HG03558 (cell line): Measurements from ENCODE around the gene ACOT7.

Source experiments
- ATAC-seq: cut with Tn5 transposase; IDR thresholded peaks from one replicate; pipeline ENCODE4 v1.9.1; 2021; ENCODE audit warnings: moderate number of reproducible peaks; ENCODE audit not compliant: unreplicated experiment; ENCODE audit errors: extremely low read depth

The ACOT7 gene

DNA sequence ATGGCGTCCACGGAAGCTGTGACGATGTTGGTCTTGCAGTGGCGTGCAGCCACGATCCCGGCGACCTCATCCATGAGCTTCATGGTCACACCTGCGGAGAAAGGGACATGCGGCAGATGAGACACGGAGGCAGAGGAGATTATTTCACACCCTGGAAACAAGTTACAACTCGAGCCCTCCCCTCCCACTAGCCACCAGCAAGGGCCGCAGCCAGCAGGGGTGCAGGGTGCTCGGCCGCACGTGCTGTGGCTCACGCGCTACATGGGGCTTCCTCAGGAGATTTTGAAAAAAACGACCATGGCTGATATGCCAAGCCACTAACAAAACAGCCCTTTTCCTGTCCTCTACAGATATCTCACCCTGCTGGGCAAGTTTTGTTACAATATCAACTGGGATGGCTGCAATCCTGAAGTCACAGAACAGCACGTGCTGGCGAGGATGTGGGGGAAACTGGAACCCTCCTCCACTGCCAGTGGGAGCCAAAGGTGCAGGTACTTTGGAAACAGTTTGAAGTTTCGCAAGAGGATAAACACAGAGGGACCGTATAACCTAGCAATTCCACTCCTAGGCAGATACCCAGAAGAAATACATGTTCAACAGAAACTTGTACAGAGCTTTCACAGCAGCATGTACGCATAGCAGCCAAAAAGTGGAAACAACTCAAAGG, 98.5 kb downstream of the ACOT7 start:
- ATAC-seq, result no peak

DNA sequence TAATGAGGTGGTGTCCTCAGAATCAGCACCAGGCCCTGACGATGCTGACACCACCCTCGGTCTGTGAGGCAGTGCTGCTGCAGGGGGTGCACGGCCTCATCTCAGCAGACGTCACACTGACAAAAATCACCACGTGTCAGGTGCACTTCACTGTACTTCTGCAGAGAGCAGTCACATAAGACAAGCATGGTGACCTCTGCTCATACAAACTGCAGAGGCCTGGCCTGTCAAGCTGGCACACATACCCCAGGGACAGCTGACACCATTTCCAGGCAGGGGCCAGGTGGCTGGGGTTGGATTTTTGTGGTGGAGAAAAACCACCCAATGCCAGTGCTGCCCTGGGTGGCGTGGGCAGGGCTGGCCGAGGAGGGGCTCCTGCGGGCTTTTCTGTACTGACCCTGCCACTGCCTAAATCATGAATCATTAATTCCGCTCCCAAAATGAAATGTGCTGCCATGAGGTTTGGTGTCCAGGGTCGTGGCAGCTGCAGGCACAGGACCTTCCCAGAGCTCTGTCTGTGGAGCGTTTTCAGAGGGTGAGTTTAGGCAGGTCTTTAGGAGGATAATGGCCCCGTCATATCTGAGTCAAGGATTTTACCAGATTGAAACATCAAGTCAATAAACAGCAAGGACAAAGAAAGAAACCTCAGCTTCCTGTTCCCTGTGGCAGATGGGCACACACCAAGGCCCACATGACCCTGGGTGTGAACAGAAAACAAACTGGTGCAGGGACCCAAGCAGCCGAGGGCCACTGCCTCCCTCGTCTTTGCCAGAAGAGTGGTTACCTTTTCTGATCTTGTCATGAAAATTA, 99.3 kb downstream of the ACOT7 start:
- no peak for ATAC-seq

DNA sequence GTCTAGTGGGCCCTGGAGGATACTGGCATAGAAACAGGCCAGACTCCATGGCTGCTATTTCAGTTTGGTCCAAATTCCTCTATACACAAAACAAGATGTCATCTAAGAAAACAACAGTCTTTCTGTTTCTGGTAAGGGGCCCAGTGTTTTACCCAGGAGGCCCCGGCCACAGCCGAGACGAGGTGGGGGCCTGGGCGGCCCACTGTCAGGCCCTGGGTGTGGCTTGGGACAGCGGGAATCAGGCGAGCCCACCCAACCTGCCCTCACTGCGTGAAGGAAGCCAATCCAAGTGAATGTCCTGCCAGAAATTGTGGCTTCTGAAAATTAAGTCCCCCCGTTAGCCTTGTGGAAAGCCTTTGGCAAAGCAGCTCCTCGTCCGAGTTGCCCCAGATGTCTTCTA, 101.5 kb downstream of the ACOT7 start:
- no peak for ATAC-seq

DNA sequence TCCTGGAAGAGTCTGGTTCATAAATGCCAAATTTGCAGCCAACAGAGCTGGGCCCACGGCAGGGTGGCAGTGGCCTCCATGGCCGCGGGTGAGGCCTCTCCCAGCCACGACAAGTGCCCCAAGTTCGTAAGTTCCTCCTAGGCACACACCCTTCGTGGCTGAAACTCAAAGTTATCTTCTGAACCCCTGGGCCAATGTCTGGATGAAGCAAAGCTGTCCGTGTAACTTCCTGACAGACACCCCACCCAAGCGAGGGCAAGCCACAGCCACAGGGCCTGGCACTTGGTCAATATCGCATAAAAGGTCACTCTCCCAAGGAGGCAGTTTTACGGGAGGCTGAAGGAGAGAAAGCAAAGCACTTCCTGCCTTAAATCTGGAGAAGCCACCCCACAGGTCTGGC, 104.9 kb downstream of the ACOT7 start:
- ATAC-seq, result no peak

DNA sequence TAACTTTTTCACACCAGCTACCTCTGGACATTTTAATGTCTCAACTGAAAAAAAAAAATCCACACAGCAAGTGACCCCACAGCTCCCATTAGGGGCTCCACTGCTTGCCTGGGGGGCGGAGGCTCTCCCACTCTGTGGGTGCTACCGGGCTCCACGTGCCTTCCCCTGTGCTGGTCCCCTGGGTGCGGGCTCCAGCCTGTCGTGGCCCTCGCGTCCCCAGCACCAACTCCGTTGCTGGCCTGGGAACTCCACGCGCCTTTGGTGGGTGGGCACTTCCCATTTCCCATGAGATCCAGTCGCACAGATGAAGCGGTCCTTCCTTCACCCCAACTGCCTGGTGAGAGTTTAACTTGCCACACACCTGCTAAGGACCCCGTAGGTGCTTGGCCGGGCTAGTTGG, 105.5 kb downstream of the ACOT7 start:
- no peak for ATAC-seq

DNA sequence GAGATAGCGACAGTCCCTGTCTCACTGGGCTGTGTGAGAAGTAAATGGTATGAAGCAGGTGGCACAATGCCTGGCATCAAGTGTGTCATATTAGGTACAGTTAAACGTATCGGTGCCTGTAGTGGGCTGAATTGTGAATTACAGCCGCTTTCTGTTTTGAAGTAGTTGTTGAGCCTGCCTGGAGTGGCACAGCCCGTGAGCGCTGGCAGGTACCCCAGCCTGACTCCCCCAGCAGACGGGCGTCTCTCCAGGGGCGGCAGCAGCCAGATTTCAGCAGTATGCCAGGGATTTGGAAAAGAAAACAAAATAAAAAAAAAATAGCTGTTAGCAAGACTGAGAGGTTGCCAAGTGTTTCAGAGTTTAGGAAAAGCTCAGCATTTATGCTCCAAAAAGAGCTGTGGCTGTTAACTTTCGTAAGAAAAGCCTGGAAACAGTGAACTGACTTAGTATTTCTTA, 106.1 kb downstream of the ACOT7 start:
- ATAC-seq, result no peak

DNA sequence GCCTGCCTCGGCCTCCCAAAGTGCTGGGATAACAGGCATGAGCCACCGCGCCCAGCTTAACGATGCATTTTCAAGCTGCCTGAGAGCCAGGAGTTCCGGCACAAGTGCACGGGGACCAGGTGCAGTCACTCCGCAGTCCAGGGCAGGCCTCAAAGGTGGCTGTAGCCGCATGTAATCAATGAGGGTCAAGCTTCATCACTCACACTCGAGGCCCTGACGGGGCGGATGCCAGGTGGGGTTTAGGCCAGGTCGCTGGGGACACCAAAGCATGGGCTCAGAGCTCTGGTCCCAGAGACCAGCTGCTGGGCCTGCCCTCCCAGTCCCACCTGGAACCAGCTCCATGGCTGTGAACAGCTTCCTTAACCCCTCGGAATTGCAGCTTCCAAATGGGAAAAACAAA, 106.5 kb downstream of the ACOT7 start:
- no peak for ATAC-seq

DNA sequence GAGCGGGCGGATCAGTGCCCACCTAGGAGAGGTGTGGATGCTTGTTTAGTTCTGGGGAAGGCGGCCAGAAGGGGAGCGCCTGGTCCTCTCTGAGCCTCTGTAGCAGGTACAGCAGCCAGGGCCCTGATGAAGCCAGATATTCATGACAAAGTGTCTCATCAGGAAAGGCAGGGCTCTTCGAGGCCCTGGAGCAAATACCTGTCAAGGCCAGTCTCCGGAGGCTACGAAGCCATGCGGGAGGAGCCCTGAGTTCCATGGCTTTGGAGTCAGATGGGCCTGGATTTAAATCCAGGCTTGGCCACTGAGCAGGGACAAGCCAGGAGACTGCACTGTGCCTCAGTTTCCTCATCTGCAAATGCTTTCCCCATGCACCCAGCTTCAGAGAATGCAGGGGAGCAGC, 107.3 kb downstream of the ACOT7 start:
- no peak for ATAC-seq

DNA sequence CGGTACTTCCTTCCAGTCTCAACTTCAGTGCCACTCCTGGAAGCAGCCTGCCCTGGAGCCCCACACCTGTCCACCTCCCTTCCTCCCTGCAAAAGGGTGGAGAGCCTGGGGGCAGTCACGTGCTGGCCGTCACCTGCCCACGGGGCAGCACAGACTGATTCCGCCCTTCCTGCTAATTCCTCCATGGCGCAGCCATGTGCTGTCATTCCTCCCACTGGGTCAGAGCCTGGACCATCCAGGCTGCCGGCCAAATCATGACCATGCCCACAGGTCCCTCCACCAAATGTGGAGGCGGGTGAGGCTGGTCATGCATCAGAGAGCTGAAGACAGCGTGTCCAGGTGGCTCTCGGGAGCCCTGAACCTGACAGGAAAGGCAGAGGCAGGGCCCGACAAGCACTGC, 108.2 kb downstream of the ACOT7 start:
- ATAC-seq, result no peak

DNA sequence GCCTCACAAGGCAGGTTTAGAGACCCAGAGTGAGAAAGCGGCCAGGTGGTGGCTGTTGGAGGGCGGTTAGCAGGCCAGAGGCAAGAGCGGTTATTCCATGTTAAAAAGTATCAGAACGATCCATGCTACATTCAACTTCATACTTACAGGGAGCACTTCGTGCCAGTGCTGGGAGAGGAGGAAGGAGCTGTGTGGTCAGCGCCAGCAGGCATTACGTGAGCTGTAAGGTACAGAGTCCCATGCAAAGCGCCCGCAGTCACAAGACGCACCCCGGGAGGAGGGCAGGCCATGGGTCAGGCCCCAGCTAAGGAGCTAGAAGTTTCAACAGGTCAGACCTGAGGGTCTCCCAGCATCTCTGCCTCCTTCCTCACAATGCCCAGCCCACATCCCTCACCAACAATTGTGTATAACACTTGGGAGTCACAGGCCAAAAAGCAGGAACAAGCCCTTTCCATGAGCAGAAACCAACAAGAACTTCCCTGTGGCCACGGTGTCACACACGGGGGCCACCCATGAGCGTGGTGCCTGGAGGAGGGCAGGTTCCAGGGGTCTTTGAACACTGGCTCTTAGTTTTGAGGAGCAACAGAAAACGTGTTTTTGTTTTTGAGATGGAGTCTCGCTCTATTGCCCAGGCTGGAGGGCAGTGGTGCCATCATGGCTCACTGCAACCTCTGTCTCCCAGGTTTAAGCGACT, 110.8 kb downstream of the ACOT7 start:
- ATAC-seq, result no peak

DNA sequence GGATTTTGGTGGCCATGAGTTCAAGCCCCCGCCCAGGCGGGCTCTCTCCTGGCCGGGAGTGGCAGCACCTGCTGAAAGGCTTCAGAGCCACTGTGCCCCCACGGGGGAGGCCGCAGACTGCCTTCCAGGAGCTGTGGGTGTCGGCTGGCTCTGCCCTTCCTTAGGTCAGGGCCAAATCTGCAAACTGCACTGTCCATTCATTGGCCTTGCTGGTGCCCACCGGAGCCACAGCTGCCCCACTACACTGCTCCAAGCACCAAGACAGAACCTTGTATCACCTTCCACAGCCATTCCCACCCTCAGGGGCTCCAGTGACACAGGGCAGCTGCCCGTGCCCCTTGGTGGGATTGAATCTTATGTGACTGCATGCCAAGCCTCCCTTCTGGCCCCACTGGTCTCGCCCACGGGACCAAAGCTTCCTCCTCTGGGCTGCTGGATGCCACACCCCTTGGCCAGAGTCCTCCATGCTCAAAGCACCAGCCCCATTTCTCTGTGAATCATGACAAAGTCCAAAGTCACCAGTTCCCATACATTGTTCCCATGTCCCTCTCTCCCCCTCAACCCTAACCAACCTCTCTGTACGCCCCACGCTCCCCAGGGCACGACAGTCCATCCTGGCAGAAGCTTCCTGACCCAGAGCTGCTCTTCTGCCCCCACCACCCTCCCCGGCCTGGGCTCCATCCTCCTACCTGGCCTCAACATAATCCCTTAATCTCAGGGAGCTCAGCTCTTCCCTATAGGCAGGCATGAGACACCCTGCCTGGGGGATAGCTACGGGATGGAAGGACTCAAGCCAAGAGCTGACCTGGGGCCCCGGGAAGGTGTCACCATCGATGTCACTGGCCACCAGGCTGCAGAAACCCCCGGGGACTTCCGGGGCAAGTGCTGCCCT, 111.8 kb downstream of the ACOT7 start:
- ATAC-seq, result no peak

DNA sequence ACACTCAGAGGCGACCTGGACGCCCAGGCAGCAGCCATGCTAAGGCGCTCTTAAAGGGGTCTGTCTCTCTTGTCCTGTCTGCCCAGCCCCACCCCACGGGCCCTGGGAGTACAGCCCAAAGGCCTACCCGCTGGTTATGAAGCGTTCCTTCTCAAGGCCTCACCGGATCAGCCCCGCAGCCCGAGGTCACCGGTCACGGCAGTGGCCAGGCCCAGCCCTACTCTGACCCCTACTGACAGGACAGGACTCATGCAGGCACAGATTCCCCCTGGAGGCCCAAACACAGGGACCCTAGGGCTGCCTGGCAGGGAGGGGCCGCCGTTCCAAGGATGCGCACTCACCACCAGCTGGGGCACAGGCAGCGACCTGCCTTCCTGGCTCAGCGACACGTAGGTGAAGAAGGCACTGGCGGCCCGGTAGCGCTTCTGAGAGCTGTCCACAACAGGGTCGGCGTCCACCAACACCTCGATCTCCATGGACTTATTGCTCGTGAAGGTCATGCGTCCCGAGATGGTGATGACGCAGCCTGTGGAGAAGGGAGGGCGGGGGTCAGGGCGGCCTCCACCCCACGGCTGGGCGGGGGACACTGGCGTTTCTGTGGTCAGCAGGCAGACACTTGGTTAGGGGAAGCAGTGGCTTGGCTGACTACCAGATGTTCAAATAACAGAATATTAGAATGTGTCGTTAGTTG, 112.7 kb downstream of the ACOT7 start:
- ATAC-seq, result no peak

DNA sequence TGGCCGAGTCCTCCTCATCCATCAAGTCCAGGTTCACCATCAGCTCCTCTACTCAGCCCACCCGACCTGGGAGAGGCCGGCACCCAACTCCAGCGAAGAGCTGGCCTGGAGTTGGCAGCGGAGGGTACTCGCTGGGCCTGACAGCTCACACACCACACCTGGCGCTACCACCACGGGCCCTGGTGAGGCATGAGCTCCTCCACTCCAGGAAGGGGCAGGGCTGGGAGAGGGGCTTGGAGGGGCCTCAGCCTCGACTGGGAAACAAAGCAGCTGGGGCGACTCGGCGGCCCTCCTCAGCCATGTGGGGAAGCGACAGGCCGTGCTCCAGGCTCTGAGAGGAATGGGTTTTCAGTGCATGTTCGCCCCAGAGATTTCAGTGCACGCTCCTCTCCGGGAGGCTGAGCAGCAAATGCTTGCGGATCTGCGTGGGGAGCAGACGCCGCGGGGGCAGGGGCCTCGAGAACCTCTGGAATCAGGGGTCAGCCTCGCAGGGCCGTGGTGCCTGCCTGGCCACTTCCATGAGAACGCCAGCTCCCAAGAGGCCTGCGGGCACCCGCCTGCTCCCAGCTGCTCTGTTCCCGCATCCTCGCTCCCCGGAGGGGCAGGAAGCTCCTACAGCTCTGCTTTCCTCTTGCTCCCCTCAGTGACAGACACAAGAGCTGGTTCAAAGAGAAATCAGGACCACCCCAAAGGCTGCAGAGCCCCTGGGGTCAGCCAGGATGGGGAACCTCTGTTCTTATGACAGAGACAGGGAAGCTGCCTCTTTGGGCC, 113.8 kb downstream of the ACOT7 start:
- no peak for ATAC-seq

DNA sequence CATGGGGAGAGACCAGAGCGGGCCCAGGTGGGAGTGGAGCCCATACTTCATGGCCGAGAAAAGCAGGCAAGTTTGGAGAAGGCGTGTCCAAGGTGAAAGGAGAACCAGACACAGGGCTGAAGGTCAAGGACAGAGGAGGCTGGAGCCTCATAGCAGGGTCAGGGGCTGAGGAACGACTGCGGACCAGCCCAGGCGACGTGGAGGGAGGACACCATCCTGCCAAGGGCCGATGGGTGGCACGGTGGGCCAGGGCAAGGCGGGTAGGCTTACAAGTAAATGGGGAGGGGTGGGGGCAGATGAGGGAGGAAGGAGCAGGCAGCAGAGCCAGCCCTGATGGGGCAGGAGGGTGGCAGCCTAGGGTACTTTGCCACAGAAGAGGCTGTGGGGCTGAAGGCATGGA, 114.5 kb downstream of the ACOT7 start:
- ATAC-seq, result no peak

DNA sequence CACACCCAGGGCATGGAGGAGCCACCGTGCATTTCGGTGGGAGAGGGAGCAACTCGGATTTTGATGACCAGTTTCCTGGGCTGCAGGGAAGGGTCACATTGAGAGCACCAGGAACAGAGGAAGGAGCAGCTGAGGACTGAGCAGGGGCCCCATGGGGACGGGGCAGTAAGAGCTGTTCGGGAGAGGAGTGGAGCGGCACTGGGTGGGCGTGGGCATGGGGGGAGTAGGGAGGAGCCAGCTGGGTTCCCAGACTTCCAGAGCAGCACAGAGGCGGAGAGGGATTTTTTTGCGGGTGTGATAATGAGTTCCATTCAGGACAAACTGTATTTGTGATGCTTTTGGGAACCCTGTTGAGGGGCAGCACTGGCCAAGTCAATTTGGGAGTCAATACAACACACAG, 115.3 kb downstream of the ACOT7 start:
- ATAC-seq, result no peak

DNA sequence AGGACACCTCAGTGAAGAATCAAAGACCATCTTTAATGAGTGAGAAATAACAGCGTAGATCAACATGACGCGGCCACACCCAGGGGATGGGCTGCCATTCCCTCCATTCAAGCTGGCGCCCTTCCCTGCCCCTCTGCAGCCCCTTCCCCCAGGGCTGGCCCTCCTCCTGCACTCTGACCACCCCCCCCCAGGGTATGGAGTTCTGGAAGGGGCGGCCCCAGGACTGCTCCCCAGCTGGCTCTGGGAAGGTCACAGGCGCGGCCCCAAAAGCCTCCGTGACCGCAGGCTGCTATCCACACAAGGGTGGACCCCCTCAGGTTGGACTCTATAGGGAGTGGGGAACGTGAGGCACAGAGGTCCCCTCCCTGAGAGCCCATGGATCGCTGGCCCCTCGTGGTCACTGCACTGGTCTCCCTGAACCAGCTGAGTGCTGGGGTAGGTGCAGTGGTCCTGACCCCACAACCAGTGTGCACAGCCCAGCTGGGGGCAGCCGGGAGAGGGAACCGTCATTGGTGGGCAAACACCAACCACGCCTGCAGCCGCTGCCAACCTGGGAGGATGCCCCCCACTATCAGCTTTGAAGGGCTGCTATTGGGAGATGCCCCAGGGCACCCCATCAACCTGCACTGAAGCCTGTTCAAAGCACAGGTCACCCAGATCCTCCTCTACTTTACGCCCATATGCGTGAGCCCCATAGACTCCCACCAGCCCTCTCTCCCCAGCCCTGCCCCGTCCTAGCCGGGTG, 116.6 kb downstream of the ACOT7 start:
- ATAC-seq, result no peak

DNA sequence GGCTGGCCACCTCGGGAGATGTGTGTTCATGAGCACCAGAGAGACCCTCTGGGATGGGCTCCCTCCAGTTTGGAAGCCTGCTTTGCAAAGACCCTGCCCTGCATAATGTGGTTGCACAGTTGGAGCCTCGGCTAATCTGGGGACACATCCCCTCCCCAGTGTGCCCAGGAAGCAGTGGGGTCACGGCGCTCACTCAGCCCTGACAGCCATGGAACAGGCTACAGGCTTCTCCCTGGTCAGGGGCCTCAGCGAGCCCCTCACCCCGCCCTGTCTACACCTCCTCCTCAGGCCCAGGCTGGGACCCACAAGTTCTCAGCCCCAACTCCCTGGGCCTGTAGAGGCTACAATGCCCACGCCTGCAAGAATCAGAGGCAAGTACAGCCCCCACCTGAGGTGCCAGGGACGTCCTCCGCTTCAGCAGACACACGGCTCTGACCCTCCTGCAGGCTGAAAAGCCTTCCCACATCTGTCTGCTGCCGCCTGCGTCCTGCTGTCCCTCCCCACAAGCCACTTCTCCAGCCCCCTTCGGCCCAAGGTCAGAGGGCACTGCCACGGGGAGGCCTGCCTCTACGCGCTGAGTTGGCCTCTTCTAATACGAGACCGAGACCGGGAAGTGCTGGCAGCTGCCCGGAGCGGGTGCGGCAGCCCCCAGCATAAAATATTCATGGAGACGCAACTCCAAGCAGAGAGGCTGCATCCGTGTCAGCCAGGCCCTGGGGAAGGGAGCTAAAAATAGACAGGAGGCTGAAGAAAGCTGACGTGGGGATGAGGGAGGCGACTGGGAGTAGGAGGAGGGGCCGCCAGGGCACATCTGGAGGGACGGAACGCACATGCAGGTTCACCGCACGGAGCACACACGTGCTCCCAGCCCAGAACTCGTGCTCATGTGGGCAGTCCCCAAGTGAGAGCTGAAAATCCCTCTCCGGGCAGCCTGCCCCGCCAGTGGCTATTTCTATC, 117.5 kb downstream of the ACOT7 start:
- no peak for ATAC-seq
